Measurements from ENCODE around the gene CFAP74. TPM values are rescaled to one million over a fixed set of nuclear protein-coding genes. Genes with fewer than 3 reads are reported as not detected.

CFAP74 gene
- total and polyA plus RNA-seq, 2 of the 13 experiments (the other 11 are each of a cell fraction or from before 2014, with no cell fraction given), result 0.27 to 0.62 TPM

GRCh38 chr1:1918901-1919303 lies 84.7 kb downstream of the CFAP74 start, which contains the start of gene TMEM52 (continued):
- no peak for TF ChIP-seq THAP8 (CRISPR knock-in tag; IDR thresholded peaks at IDR 0.05; ENCODE audit: borderline replicate concordance)
- no peak; the same call in 1 of the 2 replicates for TF ChIP-seq ZBTB7B (CRISPR knock-in tag; IDR thresholded peaks at IDR 0.05)
- no peak for TF ChIP-seq ZNF225 (CRISPR knock-in tag; IDR thresholded peaks at IDR 0.05)
- no peak; the same call in 1 of the 2 replicates for TF ChIP-seq ZNF691 (CRISPR knock-in tag; IDR thresholded peaks at IDR 0.05; ENCODE audit: borderline replicate concordance, low read depth)
- TF ChIP-seq MAZ (IDR thresholded peaks at IDR 0.05; ENCODE audit: borderline replicate concordance, low read depth, low read length), result no peak
- no peak for TF ChIP-seq MAZ (CRISPR knock-in tag; IDR thresholded peaks at IDR 0.05; ENCODE audit: low read depth)
- no peak for TF ChIP-seq ZBTB37 (CRISPR knock-in tag; IDR thresholded peaks at IDR 0.05)
- 0 out of 2 replicates have a peak, but pooled peaks have one; percentile 32 for TF ChIP-seq YEATS4 (CRISPR knock-in tag; IDR thresholded peaks at IDR 0.05; ENCODE audit: borderline replicate concordance)
- no peak; the same call in 1 of the 2 replicates for TF ChIP-seq E2F1 (CRISPR knock-in tag; IDR thresholded peaks at IDR 0.05)
- no peak for TF ChIP-seq SNRNP70 (IDR thresholded peaks at IDR 0.05; ENCODE audit: low read depth, low read length)
- no peak for TF ChIP-seq ZSCAN9 (CRISPR knock-in tag; IDR thresholded peaks at IDR 0.05; ENCODE audit: borderline replicate concordance)
- TF ChIP-seq KMT2B (CRISPR knock-in tag; IDR thresholded peaks at IDR 0.05), result no peak
- 0 out of 2 replicates have a peak, but pooled peaks have one; percentile 44 for TF ChIP-seq ZNF674 (CRISPR knock-in tag; IDR thresholded peaks at IDR 0.05; ENCODE audit: low read depth)
- no peak for TF ChIP-seq THAP9 (CRISPR knock-in tag; IDR thresholded peaks at IDR 0.05; ENCODE audit: borderline replicate concordance)
- TF ChIP-seq PTBP1 (IDR thresholded peaks at IDR 0.05; ENCODE audit: low read depth, low read length, poor library complexity, severe bottlenecking), result no peak
- TF ChIP-seq ATRX (CRISPR knock-in tag; IDR thresholded peaks at IDR 0.05; ENCODE audit: borderline replicate concordance), result no peak
- TF ChIP-seq PBX3 (CRISPR knock-in tag; IDR thresholded peaks at IDR 0.05; ENCODE audit: borderline replicate concordance), result no peak
- no peak for TF ChIP-seq DR1 (CRISPR knock-in tag; IDR thresholded peaks at IDR 0.05)
- TF ChIP-seq MTF1 (CRISPR knock-in tag; IDR thresholded peaks at IDR 0.05), result peak; percentile 40; the same call in 1 of the 2 replicates
- TF ChIP-seq PHF21A (CRISPR knock-in tag; IDR thresholded peaks at IDR 0.05), result no peak
- TF ChIP-seq NFRKB (IDR thresholded peaks at IDR 0.05), result no peak
- TF ChIP-seq SAP130 (CRISPR knock-in tag; IDR thresholded peaks at IDR 0.05; ENCODE audit: low read depth), result peak; percentile 5; the same call in 1 of the 2 replicates
- no peak for TF ChIP-seq ZNF816 (CRISPR knock-in tag; IDR thresholded peaks at IDR 0.05; ENCODE audit: borderline replicate concordance)

All from HepG2 (cell line).